Measurements from ENCODE around the gene SERPINA3. TPM values are rescaled to one million over a fixed set of nuclear protein-coding genes. Genes with fewer than 3 reads are reported as not detected.

SERPINA3 gene
- total and polyA plus RNA-seq, 10 of the 15 experiments (the other 5 are each of a cell fraction or from before 2014, with no cell fraction given), result 2.2 TPM; not detected in 9

- WGBS (ENCODE audit: insufficient coverage, insufficient replicate concordance, low lambda C conversion rate, missing lambda C conversion rate), result 24% methylated on average over 9 of the region's 9 CpGs
- no peak for FAIRE-seq
- CTCF ChIA-PET, result interaction anchor here (0.7 kb wide), 1 partner anchor 22 kb away, joined by 3 read pairs; no protein-coding TSS in a partner anchor
Observed at GRCh38 chr14:94570440-94570839, 41.8 kb upstream of the SERPINA3 start.

DNA sequence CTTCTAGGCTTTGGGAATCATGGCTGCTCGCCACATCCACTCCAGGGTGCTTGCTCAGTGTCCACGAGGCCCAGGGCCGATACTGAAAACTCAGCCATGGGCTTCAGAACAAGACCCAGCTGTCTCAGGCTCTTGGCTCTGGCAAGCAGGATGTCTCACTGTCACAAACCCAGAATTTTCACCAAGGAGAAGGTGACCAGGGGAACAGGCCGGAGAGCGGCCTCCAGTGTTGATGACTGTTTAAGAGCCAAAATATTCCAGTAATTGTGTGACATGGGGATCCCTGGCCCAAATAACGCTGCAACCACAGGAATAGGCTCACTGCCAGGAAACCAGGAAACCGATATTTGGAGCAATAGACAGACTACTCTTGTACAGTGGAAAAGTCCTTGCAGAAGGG, 40.8 kb upstream of the SERPINA3 start:
- DNase-seq (ENCODE audit: low read depth, low spot score) (no peak), ATAC-seq (no peak), FAIRE-seq (no peak)
- WGBS (ENCODE audit: insufficient coverage, insufficient replicate concordance, low lambda C conversion rate, missing lambda C conversion rate), result 26% methylated on average over 7 of the region's 7 CpGs
- ChIA-PET RAD21 (ENCODE audit: unreplicated experiment) (no interaction called here), SMC1A (ENCODE audit: uncharacterized antibody, unreplicated experiment) (no interaction called here), CTCF (no interaction called here), POLR2A (no interaction called here)
- no peak overlapping the region for H3K4me2 ChIP-seq (ENCODE audit: control insufficient read depth, insufficient read depth)
- H3K4me3 ChIP-seq, result no peak overlapping the region
- H3K9ac ChIP-seq (ENCODE audit: control insufficient read depth, insufficient read depth, low read length), result no peak overlapping the region
- H3K79me2 ChIP-seq (ENCODE audit: control insufficient read depth, insufficient read depth, low read length), result no peaks in the 10 kb centered on the region
- no peaks in the 10 kb centered on the region for H3K4me1 ChIP-seq (ENCODE audit: control insufficient read depth, insufficient read depth, low read length)
- in situ Hi-C loops (cut with MboI) (no loop called here), intact Hi-C loops (cut with micrococcal nuclease; ENCODE audit: unreplicated experiment) (no loop called here)
- H3K27me3 ChIP-seq (replicated peaks in 1 of 2; ENCODE audit: control insufficient read depth in 2 of 2, insufficient read depth in 2 of 2, low read length in 1 of 2), result no peaks in the 10 kb centered on the region; a peak in 1 of 4 replicates
- H3K36me3 ChIP-seq (ENCODE audit: control insufficient read depth in 2 of 2, insufficient read depth in 2 of 2, low read length in 1 of 2), result no peaks in the 10 kb centered on the region
- TF ChIP-seq, protein P1, sequence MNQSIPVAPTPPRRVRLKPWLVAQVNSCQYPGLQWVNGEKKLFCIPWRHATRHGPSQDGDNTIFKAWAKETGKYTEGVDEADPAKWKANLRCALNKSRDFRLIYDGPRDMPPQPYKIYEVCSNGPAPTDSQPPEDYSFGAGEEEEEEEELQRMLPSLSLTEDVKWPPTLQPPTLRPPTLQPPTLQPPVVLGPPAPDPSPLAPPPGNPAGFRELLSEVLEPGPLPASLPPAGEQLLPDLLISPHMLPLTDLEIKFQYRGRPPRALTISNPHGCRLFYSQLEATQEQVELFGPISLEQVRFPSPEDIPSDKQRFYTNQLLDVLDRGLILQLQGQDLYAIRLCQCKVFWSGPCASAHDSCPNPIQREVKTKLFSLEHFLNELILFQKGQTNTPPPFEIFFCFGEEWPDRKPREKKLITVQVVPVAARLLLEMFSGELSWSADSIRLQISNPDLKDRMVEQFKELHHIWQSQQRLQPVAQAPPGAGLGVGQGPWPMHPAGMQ (IDR thresholded peaks at IDR 0.05; ENCODE audit: borderline replicate concordance), result no peak
- TF ChIP-seq RCOR1 (conservative IDR thresholded peaks at IDR 0.05; ENCODE audit: low read depth, low read length), result no peak
- TF ChIP-seq NR2C1 (IDR thresholded peaks at IDR 0.05), result no peak
- TF ChIP-seq BCL11A (IDR thresholded peaks at IDR 0.05; ENCODE audit: low read depth, low read length), result no peak
- TF ChIP-seq TBL1XR1 (IDR thresholded peaks at IDR 0.05; ENCODE audit: low read depth, low read length), result no peak
- no peak for TF ChIP-seq BACH1 (IDR thresholded peaks at IDR 0.05; ENCODE audit: borderline replicate concordance)
- no peak for TF ChIP-seq MEF2B (IDR thresholded peaks at IDR 0.05; ENCODE audit: partially characterized antibody, poor library complexity, severe bottlenecking)
- TF ChIP-seq PBX3 (IDR thresholded peaks at IDR 0.05; ENCODE audit: insufficient replicate concordance, low read depth, low read length), result no peak
- TF ChIP-seq IRF4 (IDR thresholded peaks at IDR 0.05; ENCODE audit: low read depth, low read length), result no peak
- no peak for TF ChIP-seq EGR1 (IDR thresholded peaks at IDR 0.05; ENCODE audit: borderline replicate concordance in 1 of 2, low read depth in 2 of 2, low read length in 2 of 2)
- H3K9me3 ChIP-seq (replicated peaks; ENCODE audit: control insufficient read depth, insufficient read depth, low read length), result no peaks in the 10 kb centered on the region
- no peak overlapping the region for H3K27ac ChIP-seq (ENCODE audit: control insufficient read depth, insufficient read depth)
- H2AFZ ChIP-seq (ENCODE audit: control insufficient read depth, low read depth, low read length), result no peak overlapping the region
- no peaks in the 10 kb centered on the region for H4K20me1 ChIP-seq (ENCODE audit: control insufficient read depth, insufficient read depth)
- BruUV-seq (replicated peaks), result no TSS peak

More at GRCh38 chr14:94570440-94570839, 41.8 kb upstream of the SERPINA3 start:
- H3K4me1 ChIP-seq (ENCODE audit: control insufficient read depth, insufficient read depth, low read length), result no peaks in the 10 kb centered on the region
- no peak for ATAC-seq
- ChIA-PET SMC1A (ENCODE audit: uncharacterized antibody, unreplicated experiment) (no interaction called here), RAD21 (ENCODE audit: unreplicated experiment) (no interaction called here), POLR2A (no interaction called here)
- in situ Hi-C loops (cut with MboI), result no loop called here
- TF ChIP-seq, protein P1 (IDR thresholded peaks at IDR 0.05; ENCODE audit: borderline replicate concordance), result no peak
- no peak for TF ChIP-seq ETV6 (conservative IDR thresholded peaks at IDR 0.05 in 1 of 2, IDR thresholded peaks at IDR 0.05 in 1 of 2; ENCODE audit: borderline replicate concordance in 1 of 2, low read depth in 1 of 2)
- H3K9me3 ChIP-seq (replicated peaks; ENCODE audit: control insufficient read depth, insufficient read depth, low read length), result no peaks in the 10 kb centered on the region
- H3K4me2 ChIP-seq (ENCODE audit: control insufficient read depth, insufficient read depth), result no peak overlapping the region
- H3K79me2 ChIP-seq (ENCODE audit: control insufficient read depth, insufficient read depth, low read length), result no peaks in the 10 kb centered on the region
- no peaks in the 10 kb centered on the region; a peak in 1 of 4 replicates for H3K27me3 ChIP-seq (replicated peaks in 1 of 2; ENCODE audit: control insufficient read depth in 2 of 2, insufficient read depth in 2 of 2, low read length in 1 of 2)
- H3K27ac ChIP-seq (ENCODE audit: control insufficient read depth, insufficient read depth), result no peak overlapping the region
- BruUV-seq (replicated peaks), result no TSS peak
- no peak overlapping the region for H2AFZ ChIP-seq (ENCODE audit: control insufficient read depth, low read depth, low read length)
- DNase-seq (ENCODE audit: low read depth, low spot score), result no peak
- intact Hi-C loops (cut with micrococcal nuclease; ENCODE audit: unreplicated experiment), result no loop called here
- H4K20me1 ChIP-seq (ENCODE audit: control insufficient read depth, insufficient read depth), result no peaks in the 10 kb centered on the region
- no peak overlapping the region for H3K9ac ChIP-seq (ENCODE audit: control insufficient read depth, insufficient read depth, low read length)
- no peaks in the 10 kb centered on the region for H3K36me3 ChIP-seq (ENCODE audit: control insufficient read depth in 2 of 2, insufficient read depth in 2 of 2, low read length in 1 of 2)
- no peak overlapping the region for H3K4me3 ChIP-seq

Data from GM12878 (cell line).